Epidermal melanocyte (primary cell): Measurements from ENCODE around the gene MAP2K6.

Experiments used
- DNase-seq: peaks from one replicate; pipeline ENCODE4 v3.0.0; 2011; ENCODE audit warnings: low spot score; ENCODE audit not compliant: insufficient read length

The MAP2K6 gene

GRCh38 chr17:69425978-69426377, 11.5 kb downstream of the MAP2K6 start:
- no peak for DNase-seq

GRCh38 chr17:69427486-69428197, 13.1 kb downstream of the MAP2K6 start:
- DNase-seq: no peak

DNA sequence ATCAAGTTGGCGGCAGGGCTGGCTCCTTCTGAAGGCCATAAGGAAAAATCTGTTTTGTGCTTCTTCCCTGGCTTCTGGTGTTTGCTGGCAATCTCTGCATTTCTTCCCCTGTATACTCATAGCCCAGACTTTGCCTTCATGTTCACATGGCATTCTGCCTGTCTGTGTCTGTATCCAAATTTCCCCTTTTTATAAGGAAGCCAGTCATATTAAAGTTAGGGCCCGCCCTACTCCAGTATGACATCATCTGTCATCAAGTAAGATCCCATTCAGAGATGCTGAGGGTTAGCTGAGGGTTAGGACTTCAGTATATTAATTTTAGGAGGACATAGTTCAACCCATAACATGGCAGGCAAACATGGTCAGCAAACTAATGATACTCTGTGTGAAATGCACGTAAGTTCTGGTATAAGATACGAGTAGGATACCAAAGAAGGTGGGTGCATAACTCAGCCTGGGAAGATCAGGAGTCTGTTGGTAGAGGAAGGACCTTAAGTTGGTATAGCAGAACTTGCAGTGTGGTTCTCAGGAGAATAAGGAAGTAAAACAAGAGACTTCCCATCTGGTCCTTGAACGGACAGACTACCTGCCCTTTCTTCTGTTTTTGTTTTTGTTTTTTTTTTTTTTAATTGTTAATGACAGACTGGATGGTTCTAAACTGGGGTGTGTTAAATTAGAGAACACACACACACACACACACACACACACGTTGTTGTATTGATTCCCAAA, 13.9 kb downstream of the MAP2K6 start:
- no peak for DNase-seq

- no peak for DNase-seq
These were observed 16.0 kb downstream of the MAP2K6 start for GRCh38 chr17:69430488-69430887.

DNA sequence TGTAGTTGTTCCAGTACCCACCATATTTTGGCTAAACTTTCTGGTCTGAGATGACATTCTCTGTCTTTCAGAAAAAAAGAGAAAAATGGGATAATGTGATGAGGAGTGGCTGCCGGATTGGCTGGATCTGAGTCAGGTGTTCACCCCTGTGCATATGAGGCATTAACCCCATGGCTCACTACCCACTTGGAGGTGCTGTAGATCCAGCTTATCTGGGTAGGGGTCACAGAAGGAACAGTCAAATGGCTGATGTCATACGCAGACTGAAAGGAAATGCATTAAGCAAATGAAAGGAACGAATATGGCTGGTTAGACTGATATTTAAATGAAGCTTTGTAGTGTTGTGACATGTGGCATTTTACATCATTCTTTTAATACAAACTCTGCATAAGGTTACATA, 17.3 kb downstream of the MAP2K6 start:
- DNase-seq: no peak

- DNase-seq: no peak
These were observed 18.6 kb downstream of the MAP2K6 start for GRCh38 chr17:69433093-69433492.

DNA sequence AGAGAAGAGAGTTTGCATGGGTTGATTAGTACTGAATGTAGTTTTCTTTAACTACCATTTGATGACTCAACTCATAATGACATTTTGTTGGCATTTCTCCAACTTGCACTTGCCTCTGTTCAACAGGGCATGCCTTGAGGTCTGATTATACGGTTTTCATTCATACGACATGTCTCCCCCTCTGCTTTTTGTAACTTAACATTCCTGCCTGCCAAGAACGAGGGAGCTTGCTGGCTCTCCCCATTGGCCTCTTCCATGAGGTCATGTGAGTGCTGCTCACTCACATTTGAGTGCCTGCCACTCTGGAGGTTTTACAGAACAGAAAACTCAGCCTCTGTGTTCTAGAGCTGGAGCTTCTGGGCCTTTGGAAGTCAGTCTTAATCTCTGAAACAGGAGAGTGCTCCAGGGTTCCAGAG, 19.7 kb downstream of the MAP2K6 start:
- no peak for DNase-seq

- no peak for DNase-seq
These were observed 21.6 kb downstream of the MAP2K6 start for GRCh38 chr17:69435971-69436696.

GRCh38 chr17:69437475-69437874, 23.0 kb downstream of the MAP2K6 start:
- no peak for DNase-seq

- no peak for DNase-seq
These were observed 24.3 kb downstream of the MAP2K6 start for GRCh38 chr17:69438776-69439175.

GRCh38 chr17:69441179-69441578, 26.7 kb downstream of the MAP2K6 start:
- no peak for DNase-seq

DNA sequence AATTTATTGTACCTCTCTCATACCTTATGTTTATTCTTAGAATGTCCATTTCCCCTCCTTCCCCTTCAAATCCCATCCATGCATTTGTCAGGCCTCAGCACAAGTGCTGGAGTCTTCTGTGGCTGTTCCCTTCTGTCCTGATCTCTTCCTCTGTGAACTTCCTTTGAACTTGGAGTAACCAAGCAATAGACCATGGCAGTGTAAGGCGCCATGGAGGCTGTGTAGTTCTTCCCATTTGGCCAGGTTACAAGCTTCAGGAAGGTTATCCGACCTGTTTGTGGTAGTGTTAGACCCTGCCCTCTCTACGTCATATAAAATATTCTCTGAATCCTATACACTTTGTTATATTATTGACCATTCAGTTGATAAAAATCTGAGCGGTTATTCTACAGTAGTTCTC, 28.6 kb downstream of the MAP2K6 start:
- DNase-seq: no peak

DNA sequence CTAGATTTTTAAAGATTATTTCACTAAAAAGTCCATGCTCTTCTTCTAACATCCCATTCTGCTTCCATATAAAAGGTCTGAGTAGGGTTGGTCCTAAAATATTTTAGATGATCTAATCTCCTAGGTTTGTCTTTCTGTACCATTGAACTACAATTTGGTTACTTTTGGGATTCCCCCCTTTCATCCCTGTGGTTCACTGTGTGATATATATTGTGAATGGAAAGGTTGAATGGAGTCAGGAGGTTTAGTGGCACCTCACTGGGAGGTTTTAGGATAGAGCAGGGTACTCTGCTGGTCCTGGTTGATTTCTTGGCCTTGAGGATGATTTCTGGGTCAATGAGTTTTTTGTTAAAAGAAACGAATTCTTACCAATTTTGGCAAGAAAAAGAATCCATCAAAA, 29.5 kb downstream of the MAP2K6 start:
- DNase-seq: no peak

DNA sequence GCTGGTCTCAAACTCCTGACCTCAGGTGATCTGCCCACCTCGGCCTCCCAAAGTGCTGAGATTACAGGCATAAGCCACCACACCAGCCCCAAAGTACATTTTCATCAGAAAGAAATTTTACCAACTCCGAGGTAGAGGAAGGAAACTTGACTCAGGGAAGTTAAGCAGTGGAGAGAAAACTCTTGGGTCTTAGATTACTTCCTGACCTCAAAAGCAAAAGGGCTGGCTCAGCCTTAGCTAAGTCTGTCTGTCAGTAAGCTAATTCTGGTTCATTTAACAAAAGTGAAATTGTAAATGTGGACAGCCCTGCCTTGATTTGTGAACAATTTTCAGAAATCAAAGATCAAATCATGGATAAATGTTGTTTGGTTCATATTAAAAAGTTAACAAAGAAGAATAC, 30.6 kb downstream of the MAP2K6 start:
- DNase-seq: no peak

DNA sequence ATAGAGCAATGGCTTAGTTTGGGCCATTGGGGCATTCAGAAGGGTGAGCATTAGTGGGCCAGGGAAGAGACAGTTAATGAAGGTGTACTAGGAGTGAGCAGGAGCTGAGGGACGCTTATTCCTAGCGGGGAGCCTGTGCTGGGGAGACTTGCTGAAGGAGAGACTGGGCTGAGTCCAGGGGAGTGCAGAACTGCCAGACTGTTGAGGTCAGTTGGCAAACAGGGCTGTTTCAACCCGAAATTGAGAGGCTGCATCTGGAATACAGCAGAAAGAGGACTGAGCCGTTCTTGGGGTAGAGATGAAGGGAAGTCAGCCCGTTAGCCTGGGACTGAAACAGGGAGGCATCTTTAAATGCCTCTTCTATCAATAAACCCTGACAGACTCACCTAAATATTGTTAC, 33.2 kb downstream of the MAP2K6 start:
- DNase-seq: no peak

DNA sequence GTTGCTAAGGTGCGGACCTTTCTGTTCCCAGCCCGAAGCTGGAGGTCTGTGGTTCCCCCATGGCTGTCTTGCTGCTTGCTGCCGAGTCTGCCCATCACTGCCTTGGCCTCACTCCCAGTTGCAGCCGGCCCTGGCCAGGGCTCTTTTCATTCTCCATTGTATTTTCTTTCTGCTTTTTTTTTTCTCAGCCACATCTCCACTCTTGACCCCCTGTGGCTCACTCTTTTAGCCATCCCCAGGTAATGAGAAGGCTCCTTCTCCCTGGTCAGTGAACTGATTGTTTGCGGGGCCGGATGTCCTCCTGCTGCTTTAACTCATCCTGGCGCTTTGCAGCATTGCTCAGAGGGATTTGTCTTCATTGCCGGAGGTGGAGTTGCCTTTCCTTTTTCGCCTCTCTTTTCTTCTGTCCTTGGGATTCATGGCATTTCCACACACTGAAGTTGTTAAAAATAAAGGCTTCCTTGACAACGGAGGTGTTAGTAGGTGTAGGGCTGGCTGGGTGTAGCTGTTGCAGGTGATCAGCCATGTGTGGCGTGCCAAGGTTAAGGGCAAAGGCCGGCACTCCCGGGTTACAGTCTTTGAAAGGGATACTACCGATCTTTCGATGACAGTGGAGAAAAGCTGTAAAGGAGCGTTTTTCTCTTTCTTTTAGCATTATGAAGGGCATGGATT, 34.1 kb downstream of the MAP2K6 start:
- DNase-seq: no peak

- no peak for DNase-seq
These were observed 35.6 kb downstream of the MAP2K6 start for GRCh38 chr17:69450131-69450530.

DNA sequence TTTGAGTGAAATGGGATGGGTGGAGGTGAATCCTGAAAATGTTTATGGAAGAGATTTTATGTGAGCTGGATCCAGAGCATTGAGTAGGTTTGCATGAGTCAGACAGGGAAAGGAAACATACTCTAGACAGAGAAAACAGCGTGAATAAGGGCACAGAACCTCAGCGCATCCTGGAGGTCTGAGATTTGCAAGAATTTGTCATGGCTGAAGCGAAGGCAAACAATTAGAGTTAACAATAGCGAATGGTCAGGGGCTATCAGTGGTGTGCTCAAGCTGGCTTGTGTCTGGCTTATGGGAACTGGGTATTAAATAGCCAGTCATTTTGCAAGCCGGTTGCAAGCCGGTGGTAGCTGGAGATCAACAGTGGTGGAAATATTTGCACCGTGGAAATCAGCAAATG, 36.4 kb downstream of the MAP2K6 start:
- DNase-seq: no peak

GRCh38 chr17:69451416-69452394, 37.2 kb downstream of the MAP2K6 start:
- no peak for DNase-seq

- DNase-seq: no peak
These were observed 38.3 kb downstream of the MAP2K6 start for GRCh38 chr17:69452664-69453260.
